Gastroesophageal sphincter (tissue), 3 donors: ENCODE results near the gene IL9.

ENCODE experiments used
- CTCF ChIP-seq, 4 experiments: fragments of 200-600 bp in 2 of 4; fragments of 450-650 bp in 2 of 4; sonication (generic) in 1 of 4; IDR thresholded peaks; one replicate each; pipeline ENCODE4 v1.5.1; 2017 to 2019; ENCODE audit warnings: antibody characterized with exemption in 4 of 4, mild to moderate bottlenecking in 2 of 4, moderate library complexity in 2 of 4
- POLR2A ChIP-seq, 2 donors: fragments of 450-650 bp; IDR thresholded peaks; one replicate each; pipeline ENCODE4 v1.6.1; 2017; ENCODE audit warnings: antibody characterized with exemption in 2 of 2, mild to moderate bottlenecking in 2 of 2, moderate library complexity in 1 of 2
- POLR2AphosphoS5 ChIP-seq: sonication (generic); formaldehyde crosslinking; IDR thresholded peaks from one replicate; pipeline ENCODE4 v1.6.1; 2017; ENCODE audit warnings: antibody characterized with exemption

- TF ChIP-seq CTCF (IDR thresholded peaks at IDR 0.05): no peak
- TF ChIP-seq POLR2AphosphoS5: no peak
- TF ChIP-seq POLR2A (IDR thresholded peaks at IDR 0.05): no peak
Measured at GRCh38 chr5:135944564-135944963, 48.9 kb upstream of the IL9 start.
